IMR-90 (cell line): ENCODE measurements around the gene TRDN. TPM values are rescaled to one million over a fixed set of nuclear protein-coding genes. Genes with fewer than 3 reads are reported as not detected.

Experiments used
- ATAC-seq: fragments of 200-7000 bp; cut with Tn5 transposase; 2 replicates; pipeline ENCODE4 v1.9.1; 2020; ENCODE audit warnings: low read depth, mild to moderate bottlenecking, moderate library complexity
- BruUV-seq: library from RNA; stranded (reverse); fragments of 400-500 nt; replicated peaks from 2 replicates; lab custom pipeline; 2021; lab: Mats Ljungman, UMichigan
- CTCF ChIA-PET: fragments of 300-600 bp; formaldehyde crosslinking; extraction: SDS; loops from one replicate; lab custom pipeline; 2021; ENCODE audit warnings: antibody characterized with exemption; lab: Yijun Ruan, JAX
- POLR2A ChIA-PET: fragments of 300-600 bp; sonication (Branson Sonifier 250); formaldehyde crosslinking; loops from one replicate; lab custom pipeline; 2022; ENCODE audit warnings: antibody characterized with exemption; ENCODE audit not compliant: unreplicated experiment; lab: Charles Lee
- DNase-seq: peaks from one replicate; pipeline ENCODE4 v3.0.0; 2013
- H2AFZ ChIP-seq: replicated peaks from 2 replicates; pipeline ENCODE3; 2013; ENCODE audit warnings: low read length, mild to moderate bottlenecking; ENCODE audit not compliant: poor library complexity
- H2AK5ac ChIP-seq: 2 replicates; pipeline ENCODE4 v1.6.1; 2013; ENCODE audit warnings: low read depth, low read length, inconsistent platforms
- H2AK9ac ChIP-seq: replicated peaks from 2 replicates; pipeline ENCODE3; 2013; ENCODE audit warnings: mild to moderate bottlenecking, low read depth, low read length, moderate library complexity; ENCODE audit not compliant: poor library complexity
- H2BK120ac ChIP-seq: 2 replicates; pipeline ENCODE4 v1.6.1; 2013; ENCODE audit warnings: low read depth, low read length, inconsistent platforms
- H2BK15ac ChIP-seq: 3 replicates; pipeline ENCODE4 v1.6.1; 2013; ENCODE audit warnings: low read depth, low read length, inconsistent platforms
- H2BK20ac ChIP-seq: 2 replicates; pipeline ENCODE4 v1.6.1; 2013; ENCODE audit warnings: low read depth, mild to moderate bottlenecking, inconsistent platforms, low read length, moderate library complexity
- H2BK5ac ChIP-seq: 2 replicates; pipeline ENCODE4 v1.6.1; 2013; ENCODE audit warnings: mild to moderate bottlenecking, low read depth, low read length, inconsistent platforms; ENCODE audit not compliant: poor library complexity, severe bottlenecking
- H3K14ac ChIP-seq: replicated peaks from 2 replicates; pipeline ENCODE4 v1.6.1; 2013; ENCODE audit warnings: low read depth, low read length, inconsistent platforms
- H3K18ac ChIP-seq: 2 replicates; pipeline ENCODE4 v1.6.1; 2013; ENCODE audit warnings: low read depth, low read length, control low read depth
- H3K23ac ChIP-seq: 2 replicates; pipeline ENCODE4 v1.6.1; 2013; ENCODE audit warnings: low read depth, low read length, inconsistent platforms
- H3K27ac ChIP-seq: 2 replicates; pipeline ENCODE4 v1.5.1; 2013; ENCODE audit warnings: mild to moderate bottlenecking, control low read depth, low read length; ENCODE audit not compliant: insufficient read depth
- H3K27me3 ChIP-seq: 2 replicates; pipeline ENCODE4 v1.6.1; 2013; ENCODE audit warnings: low read length; ENCODE audit not compliant: control insufficient read depth, insufficient read depth
- H3K36me3 ChIP-seq: 2 replicates; pipeline ENCODE4 v1.6.1; 2013; ENCODE audit warnings: low read length, mixed read lengths; ENCODE audit not compliant: control insufficient read depth, insufficient read depth
- H3K4ac ChIP-seq: 2 replicates; pipeline ENCODE4 v1.6.1; 2013; ENCODE audit warnings: low read depth, low read length, inconsistent platforms
- H3K4me1 ChIP-seq: 2 replicates; pipeline ENCODE4 v1.6.1; 2013; ENCODE audit warnings: low read length, mixed read lengths; ENCODE audit not compliant: control insufficient read depth, insufficient read depth
- H3K4me2 ChIP-seq: 2 replicates; pipeline ENCODE4 v1.6.1; 2013; ENCODE audit warnings: low read depth, mild to moderate bottlenecking, control low read depth, low read length, moderate library complexity
- H3K4me3 ChIP-seq: 2 replicates; pipeline ENCODE4 v1.5.1; 2013; ENCODE audit warnings: low read depth, mild to moderate bottlenecking, control low read depth, low read length, moderate library complexity; ENCODE audit not compliant: insufficient read depth
- H3K56ac ChIP-seq: 2 replicates; pipeline ENCODE4 v1.6.1; 2013; ENCODE audit warnings: low read length, inconsistent platforms; ENCODE audit not compliant: insufficient read depth; ENCODE audit errors: extremely low read depth
- H3K79me1 ChIP-seq, 2 experiments: 2 replicates each; pipeline ENCODE4 v1.6.1; 2013; ENCODE audit warnings: low read length in 2 of 2, inconsistent platforms in 1 of 2, low read depth in 1 of 2
- H3K9ac ChIP-seq: 2 replicates; pipeline ENCODE4 v1.6.1; 2013; ENCODE audit warnings: low read depth, low read length, control low read depth
- H3K9me1 ChIP-seq: 2 replicates; pipeline ENCODE4 v1.6.1; 2013; ENCODE audit warnings: low read length, inconsistent platforms; ENCODE audit not compliant: insufficient read depth
- H3K9me3 ChIP-seq: 2 replicates; pipeline ENCODE4 v1.6.1; 2013; ENCODE audit warnings: low read length; ENCODE audit not compliant: control insufficient read depth, insufficient read depth
- H4K20me1 ChIP-seq: 2 replicates; pipeline ENCODE4 v1.6.1; 2013; ENCODE audit warnings: low read length, inconsistent platforms; ENCODE audit not compliant: insufficient read depth
- H4K5ac ChIP-seq: 2 replicates; pipeline ENCODE4 v1.6.1; 2013; ENCODE audit warnings: mild to moderate bottlenecking, low read depth, low read length, control low read depth
- H4K8ac ChIP-seq, 2 experiments: 2 replicates each; pipeline ENCODE4 v1.6.1; 2013; ENCODE audit warnings: low read depth in 2 of 2, low read length in 2 of 2, control low read depth in 1 of 2, inconsistent platforms in 1 of 2
- H4K91ac ChIP-seq: 2 replicates; pipeline ENCODE4 v1.6.1; 2013; ENCODE audit warnings: low read depth, low read length, inconsistent platforms; ENCODE audit not compliant: insufficient read depth
- BHLHE40 ChIP-seq: fragments of 150-350 bp; IDR thresholded peaks from 2 replicates; pipeline ENCODE4 v1.6.1; 2016; ENCODE audit warnings: mild to moderate bottlenecking, low read depth, low read length
- CEBPB ChIP-seq: IDR thresholded peaks from 2 replicates; pipeline ENCODE4 v1.6.1; 2012; ENCODE audit warnings: low read depth, low read length, improper control_type of control experiment
- CHD1 ChIP-seq: IDR thresholded peaks from 2 replicates; pipeline ENCODE4 v1.6.1; 2012; ENCODE audit warnings: low read depth, low read length, improper control_type of control experiment
- FOS ChIP-seq: fragments of 150-350 bp; IDR thresholded peaks from 2 replicates; pipeline ENCODE4 v1.6.1; 2016; ENCODE audit warnings: low read depth, low read length
- MAFK ChIP-seq: IDR thresholded peaks from 2 replicates; pipeline ENCODE4 v1.6.1; 2012; ENCODE audit warnings: low read depth, low read length, improper control_type of control experiment
- MAZ ChIP-seq: IDR thresholded peaks from 2 replicates; pipeline ENCODE4 v1.6.1; 2012; ENCODE audit warnings: low read depth, mild to moderate bottlenecking, low read length, improper control_type of control experiment, moderate library complexity, borderline replicate concordance
- MXI1 ChIP-seq: IDR thresholded peaks from 2 replicates; pipeline ENCODE4 v1.6.1; 2012; ENCODE audit warnings: low read depth, mild to moderate bottlenecking, low read length, moderate library complexity, borderline replicate concordance
- NFE2L2 ChIP-seq: fragments of 150-350 bp; IDR thresholded peaks from 2 replicates; pipeline ENCODE4 v1.6.1; 2016; ENCODE audit warnings: low read depth, mild to moderate bottlenecking, low read length
- POLR2A ChIP-seq: IDR thresholded peaks from 2 replicates; pipeline ENCODE4 v1.6.1; 2012; ENCODE audit warnings: mild to moderate bottlenecking, low read depth, low read length
- RAD21 ChIP-seq: IDR thresholded peaks from 2 replicates; pipeline ENCODE4 v1.6.1; 2012; ENCODE audit warnings: low read length, improper control_type of control experiment
- RCOR1 ChIP-seq: IDR thresholded peaks from 2 replicates; pipeline ENCODE4 v1.6.1; 2012; ENCODE audit warnings: mild to moderate bottlenecking, low read length, improper control_type of control experiment; ENCODE audit not compliant: insufficient replicate concordance
- RFX5 ChIP-seq: IDR thresholded peaks from 2 replicates; pipeline ENCODE4 v1.8.0; 2012; ENCODE audit warnings: low read depth, mild to moderate bottlenecking, low read length, moderate library complexity
- SMC3 ChIP-seq: fragments of 150-350 bp; IDR thresholded peaks from 2 replicates; pipeline ENCODE4 v1.6.1; 2016; ENCODE audit warnings: low read depth, mild to moderate bottlenecking, antibody characterized with exemption, low read length, moderate library complexity
- WGBS, 2 experiments: methylation state at CpG; one replicate each; pipeline versions ENCODE4 v1.1.5 to v1.1.7; 2013; ENCODE audit warnings: missing lambda C conversion rate in 2 of 2; ENCODE audit not compliant: insufficient read length in 1 of 2; ENCODE audit errors: extremely low coverage in 2 of 2; 5-methylcytosine and 5-hydroxymethylcytosine counted together
- dilution Hi-C: fragments of 300-500 bp; cut with HindIII; formaldehyde crosslinking; loops from one replicate; pipeline ENCODE4 v1.14.3; 2018; ENCODE audit warnings: low sequenced_read_pairs; ENCODE audit not compliant: unreplicated experiment
- in situ Hi-C: fragments of 300-500 bp; cut with MboI; formaldehyde crosslinking; loops from 3 replicates; pipeline ENCODE4 v1.14.3; 2019; ENCODE audit warnings: low sequenced_read_pairs, inconsistent platforms, mixed read lengths
- intact Hi-C: fragments of 100-400 bp; cut with micrococcal nuclease; formaldehyde crosslinking; loops from 2 replicates; pipeline ENCODE4 v1.10.0; 2022
- polyA plus RNA-seq, 3 experiments: library from polyadenylated mRNA; depleted of rRNA; stranded (reverse); fragments of >200 nt; gene quantifications; 2 replicates each; pipeline ENCODE4 v1.2.3, GENCODE V29; 2012; ENCODE audit warnings: low replicate concordance in 1 of 3
- total RNA-seq: library from RNA; depleted of rRNA; stranded (reverse); fragments of >200 nt; gene quantifications from 2 replicates; pipeline ENCODE4 v1.2.3, GENCODE V29; 2012
- TF ChIP-seq, protein P1 (sequence below): fragments of 150-350 bp; IDR thresholded peaks from 2 replicates; pipeline ENCODE4 v1.6.1; 2016; ENCODE audit warnings: low read depth, mild to moderate bottlenecking, low read length, moderate library complexity, borderline replicate concordance
- TF ChIP-seq, protein P2 (sequence below): conservative IDR thresholded peaks from 2 replicates; pipeline ENCODE4 v1.5.1; 2012; ENCODE audit warnings: mild to moderate bottlenecking, low read depth, low read length, improper control_type of control experiment
- TF ChIP-seq, protein P3 (sequence below): fragments of 150-350 bp; IDR thresholded peaks from 2 replicates; pipeline ENCODE4 v1.6.1; 2017; ENCODE audit warnings: mild to moderate bottlenecking, antibody characterized with exemption, low read length, low read depth

The TRDN gene
- total and polyA plus RNA-seq, 2 of the 4 experiments (the other 2 are of a cell fraction) = not detected

DNA sequence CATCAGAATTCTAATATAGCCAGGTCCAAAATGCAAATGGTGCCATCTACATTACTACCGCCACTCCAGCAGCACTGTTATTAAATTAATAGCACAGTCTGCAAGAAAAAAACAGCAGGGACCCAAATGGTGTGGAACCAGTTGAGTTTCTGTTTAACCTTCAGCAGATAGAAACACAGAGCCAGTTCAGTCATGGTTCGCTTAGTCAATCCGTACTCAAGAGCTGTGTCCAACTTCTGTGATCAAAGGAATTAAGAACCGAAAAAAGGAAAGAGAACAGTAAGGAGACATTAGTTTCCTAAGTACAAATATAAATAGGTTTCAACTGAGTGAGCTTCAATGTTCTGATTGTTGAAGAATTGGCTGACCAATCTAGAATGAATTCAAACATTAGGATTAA lies 107.7 kb downstream of the TRDN start:
- dilution Hi-C loops = no loop called here
- no peak overlapping the region for H3K4me3 ChIP-seq

More for the DNA sequence above, 107.7 kb downstream of the TRDN start:
- H2AK9ac ChIP-seq = no peak overlapping the region
- H4K8ac ChIP-seq = no peak overlapping the region
- H3K9me3 ChIP-seq = no peaks in the 10 kb centered on the region
- no peaks in the 10 kb centered on the region for H3K36me3 ChIP-seq
- no peak overlapping the region for H3K18ac ChIP-seq
- in situ Hi-C loops (no loop called here), intact Hi-C loops (no loop called here)
- H2AFZ ChIP-seq = no peak overlapping the region
- no peaks in the 10 kb centered on the region for H3K4me1 ChIP-seq
- no peaks in the 10 kb centered on the region for H4K20me1 ChIP-seq
- no peak overlapping the region for H2AK5ac ChIP-seq
- CTCF ChIA-PET = no interaction called here
- H2BK20ac ChIP-seq = no peak overlapping the region
- WGBS, 2 experiments = no CpG with 5 or more reads among the region's 4 CpGs
- no TSS peak for BruUV-seq
- no peak for ATAC-seq
- H3K14ac ChIP-seq = no peak overlapping the region
- no peaks in the 10 kb centered on the region for H3K79me1 ChIP-seq
- TF ChIP-seq MAZ (no peak), RCOR1 (no peak), CEBPB (no peak), POLR2A (no peak), CHD1 (no peak), MXI1 (no peak), RFX5 (no peak), MAFK (no peak), NFE2L2 (no peak), FOS (no peak), BHLHE40 (no peak), RAD21 (no peak), SMC3 (no peak)
- TF ChIP-seq, protein P1, sequence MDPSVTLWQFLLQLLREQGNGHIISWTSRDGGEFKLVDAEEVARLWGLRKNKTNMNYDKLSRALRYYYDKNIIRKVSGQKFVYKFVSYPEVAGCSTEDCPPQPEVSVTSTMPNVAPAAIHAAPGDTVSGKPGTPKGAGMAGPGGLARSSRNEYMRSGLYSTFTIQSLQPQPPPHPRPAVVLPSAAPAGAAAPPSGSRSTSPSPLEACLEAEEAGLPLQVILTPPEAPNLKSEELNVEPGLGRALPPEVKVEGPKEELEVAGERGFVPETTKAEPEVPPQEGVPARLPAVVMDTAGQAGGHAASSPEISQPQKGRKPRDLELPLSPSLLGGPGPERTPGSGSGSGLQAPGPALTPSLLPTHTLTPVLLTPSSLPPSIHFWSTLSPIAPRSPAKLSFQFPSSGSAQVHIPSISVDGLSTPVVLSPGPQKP = no peak
- TF ChIP-seq, protein P2, sequence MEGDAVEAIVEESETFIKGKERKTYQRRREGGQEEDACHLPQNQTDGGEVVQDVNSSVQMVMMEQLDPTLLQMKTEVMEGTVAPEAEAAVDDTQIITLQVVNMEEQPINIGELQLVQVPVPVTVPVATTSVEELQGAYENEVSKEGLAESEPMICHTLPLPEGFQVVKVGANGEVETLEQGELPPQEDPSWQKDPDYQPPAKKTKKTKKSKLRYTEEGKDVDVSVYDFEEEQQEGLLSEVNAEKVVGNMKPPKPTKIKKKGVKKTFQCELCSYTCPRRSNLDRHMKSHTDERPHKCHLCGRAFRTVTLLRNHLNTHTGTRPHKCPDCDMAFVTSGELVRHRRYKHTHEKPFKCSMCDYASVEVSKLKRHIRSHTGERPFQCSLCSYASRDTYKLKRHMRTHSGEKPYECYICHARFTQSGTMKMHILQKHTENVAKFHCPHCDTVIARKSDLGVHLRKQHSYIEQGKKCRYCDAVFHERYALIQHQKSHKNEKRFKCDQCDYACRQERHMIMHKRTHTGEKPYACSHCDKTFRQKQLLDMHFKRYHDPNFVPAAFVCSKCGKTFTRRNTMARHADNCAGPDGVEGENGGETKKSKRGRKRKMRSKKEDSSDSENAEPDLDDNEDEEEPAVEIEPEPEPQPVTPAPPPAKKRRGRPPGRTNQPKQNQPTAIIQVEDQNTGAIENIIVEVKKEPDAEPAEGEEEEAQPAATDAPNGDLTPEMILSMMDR = no peak
- TF ChIP-seq, protein P3, sequence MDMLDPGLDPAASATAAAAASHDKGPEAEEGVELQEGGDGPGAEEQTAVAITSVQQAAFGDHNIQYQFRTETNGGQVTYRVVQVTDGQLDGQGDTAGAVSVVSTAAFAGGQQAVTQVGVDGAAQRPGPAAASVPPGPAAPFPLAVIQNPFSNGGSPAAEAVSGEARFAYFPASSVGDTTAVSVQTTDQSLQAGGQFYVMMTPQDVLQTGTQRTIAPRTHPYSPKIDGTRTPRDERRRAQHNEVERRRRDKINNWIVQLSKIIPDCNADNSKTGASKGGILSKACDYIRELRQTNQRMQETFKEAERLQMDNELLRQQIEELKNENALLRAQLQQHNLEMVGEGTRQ = no peak
- no peak overlapping the region for H4K91ac ChIP-seq
- H3K27ac ChIP-seq = no peak overlapping the region
- no peak overlapping the region for H2BK15ac ChIP-seq
- no peak overlapping the region for H3K4me2 ChIP-seq
- no peak overlapping the region for H3K9ac ChIP-seq
- no peak overlapping the region for H3K4ac ChIP-seq
- no peaks in the 10 kb centered on the region for H3K27me3 ChIP-seq
- H4K5ac ChIP-seq = no peak overlapping the region
- no peak overlapping the region for H2BK5ac ChIP-seq
- H3K56ac ChIP-seq = no peak overlapping the region
- H3K23ac ChIP-seq = no peak overlapping the region
- H3K9me1 ChIP-seq = no peaks in the 10 kb centered on the region
- POLR2A ChIA-PET = no interaction called here
- no peak overlapping the region for H2BK120ac ChIP-seq
- no peak for DNase-seq
